GM18502 (cell line): Measurements from ENCODE around the gene STAM.
"Not testable (repeated sequence)": the region's sequence is repeated elsewhere in the genome, so short reads cannot be mapped to it uniquely, and the experiment has no call there.

Experiments
- ATAC-seq: cut with Tn5 transposase; IDR thresholded peaks from one replicate; pipeline ENCODE4 v1.9.1; 2021; ENCODE audit warnings: mild to moderate bottlenecking; ENCODE audit not compliant: unreplicated experiment, poor library complexity

Gene STAM

DNA sequence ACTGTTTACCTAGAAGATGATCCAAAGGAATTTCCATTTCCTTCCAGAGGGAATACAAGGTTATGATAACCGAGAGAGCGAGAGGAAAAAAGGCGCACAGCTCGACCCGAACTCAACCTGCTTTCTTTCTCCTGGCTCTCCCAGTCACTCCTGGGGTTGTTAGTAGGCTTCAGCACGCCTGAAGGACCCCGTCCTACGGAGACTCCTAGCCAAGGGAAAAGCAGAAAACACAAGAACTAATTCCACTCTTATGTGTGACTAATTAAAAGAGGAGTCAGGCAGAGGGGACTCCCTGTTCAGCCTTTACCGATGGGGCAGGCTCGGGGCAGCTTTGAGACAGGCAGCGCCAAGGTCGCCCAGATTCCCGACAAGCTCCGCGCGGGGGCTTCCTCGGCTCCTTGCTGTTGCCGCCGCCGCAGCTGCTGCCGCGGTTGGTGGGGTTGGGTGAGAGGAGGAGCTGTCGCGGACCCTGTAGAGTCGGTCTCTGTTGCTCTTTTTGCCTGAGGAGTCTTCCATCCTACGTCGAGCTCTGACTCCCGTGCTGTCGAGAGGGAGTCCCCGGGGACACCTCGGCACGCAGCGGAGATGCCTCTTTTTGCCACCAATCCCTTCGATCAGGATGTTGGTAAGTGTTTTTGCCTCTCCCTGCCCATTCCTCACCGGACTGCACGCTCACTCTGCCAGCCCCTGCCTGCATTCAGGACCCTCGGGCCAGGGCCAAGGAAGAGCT is at the start of gene STAM:
STAM (plus strand) TSS at position 397 of the 730 bp plus-strand sequence; CDS start at position 586, 189 bp downstream.
- ATAC-seq, result peak; percentile 90

DNA sequence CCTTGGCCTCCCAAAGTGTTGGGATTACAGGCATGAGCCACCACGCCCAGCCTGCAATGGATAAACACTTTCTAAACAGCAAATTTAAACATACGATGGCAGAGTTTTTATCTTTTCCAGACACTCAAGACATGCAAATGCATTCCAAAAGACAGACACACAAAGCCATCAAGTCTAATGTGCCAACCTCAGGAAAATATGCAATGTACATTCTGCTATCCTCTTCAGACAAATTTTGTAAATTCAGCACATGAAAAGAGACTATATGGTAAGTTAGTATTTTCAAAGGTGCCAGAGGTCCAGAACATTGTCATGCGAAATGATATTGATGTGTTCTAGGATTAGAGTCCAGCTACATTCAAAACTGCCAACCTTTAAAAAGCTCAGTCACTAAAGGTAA is 46.6 kb upstream of the STAM start:
- ATAC-seq, result no peak

DNA sequence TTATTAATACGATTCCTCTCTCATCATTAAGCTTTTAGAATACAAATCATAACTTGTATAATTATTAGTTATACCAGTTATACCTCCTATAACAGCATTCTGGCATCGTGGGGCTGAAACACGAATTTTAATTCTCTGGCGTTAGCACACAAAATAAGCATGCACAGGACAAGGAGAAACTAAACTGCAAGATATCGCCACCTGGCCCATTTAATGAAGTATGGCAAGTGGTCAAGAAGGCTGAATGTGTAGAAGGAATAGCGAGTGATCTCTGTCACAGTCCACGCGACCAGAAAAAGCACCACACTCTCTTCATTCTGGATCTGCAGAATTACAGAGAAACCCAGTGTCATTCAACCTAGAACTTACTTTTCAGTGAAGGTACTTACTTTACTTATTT is 44.9 kb upstream of the STAM start:
- no peak for ATAC-seq

DNA sequence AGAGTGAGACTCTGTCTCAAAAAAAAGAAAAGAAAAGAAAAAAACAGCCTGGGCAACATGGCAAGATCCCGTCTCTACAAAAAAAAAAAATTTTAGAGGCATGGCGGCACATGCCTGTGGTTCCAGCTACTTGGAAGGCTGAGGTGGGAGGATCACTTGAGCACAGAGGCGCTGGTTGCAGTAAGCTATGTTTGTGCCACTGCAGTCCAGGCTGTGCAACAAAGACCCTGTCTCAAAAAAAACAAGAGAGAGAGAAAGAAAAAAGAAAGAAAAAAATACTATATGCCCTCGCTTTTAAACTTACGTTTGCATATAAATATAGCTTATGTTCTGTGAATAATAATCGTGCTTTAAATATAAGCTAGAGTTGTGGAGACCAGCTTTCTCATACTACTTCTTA is 38.0 kb upstream of the STAM start:
- ATAC-seq, result no peak

DNA sequence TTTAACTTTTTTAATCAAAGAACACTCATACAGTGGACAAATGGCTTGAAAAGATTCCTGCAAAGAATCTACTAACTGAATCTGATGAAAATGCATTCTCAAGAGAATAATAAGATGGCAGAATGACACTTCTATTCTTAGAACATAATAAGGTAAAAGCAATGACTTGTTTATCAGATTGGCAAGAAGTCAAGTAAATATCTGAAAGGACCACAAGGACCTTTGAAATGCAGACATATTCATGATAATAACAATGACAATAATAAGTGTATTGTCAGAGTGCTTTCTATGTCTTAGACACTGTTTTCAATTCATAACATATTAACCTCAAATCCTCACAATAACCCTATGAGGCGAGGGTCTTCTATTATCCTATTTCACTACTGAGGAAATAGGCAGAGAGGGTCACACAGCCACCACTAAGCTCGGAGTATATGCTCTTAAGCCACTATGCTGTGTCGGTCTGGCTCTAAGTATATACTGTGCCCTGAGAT is 37.4 kb upstream of the STAM start:
- no peak for ATAC-seq

DNA sequence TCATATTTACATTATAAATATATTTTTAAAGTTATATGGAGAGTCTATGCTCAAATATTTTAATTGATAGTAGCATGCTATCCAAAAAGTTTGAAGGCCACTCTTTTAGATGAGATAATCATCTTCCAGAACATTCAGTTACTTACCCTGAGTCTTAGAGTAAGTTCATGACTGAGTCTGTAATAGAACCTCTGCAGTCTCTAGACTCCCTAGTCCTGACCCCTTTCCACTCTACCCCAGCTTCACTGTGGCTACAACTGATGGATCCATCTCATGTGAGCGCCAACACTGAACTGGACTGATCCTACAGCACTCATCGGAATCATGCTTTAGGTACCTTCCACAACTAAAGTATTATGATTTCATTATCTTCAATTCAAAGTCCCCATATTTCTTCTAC is 36.9 kb upstream of the STAM start:
- no peak for ATAC-seq

DNA sequence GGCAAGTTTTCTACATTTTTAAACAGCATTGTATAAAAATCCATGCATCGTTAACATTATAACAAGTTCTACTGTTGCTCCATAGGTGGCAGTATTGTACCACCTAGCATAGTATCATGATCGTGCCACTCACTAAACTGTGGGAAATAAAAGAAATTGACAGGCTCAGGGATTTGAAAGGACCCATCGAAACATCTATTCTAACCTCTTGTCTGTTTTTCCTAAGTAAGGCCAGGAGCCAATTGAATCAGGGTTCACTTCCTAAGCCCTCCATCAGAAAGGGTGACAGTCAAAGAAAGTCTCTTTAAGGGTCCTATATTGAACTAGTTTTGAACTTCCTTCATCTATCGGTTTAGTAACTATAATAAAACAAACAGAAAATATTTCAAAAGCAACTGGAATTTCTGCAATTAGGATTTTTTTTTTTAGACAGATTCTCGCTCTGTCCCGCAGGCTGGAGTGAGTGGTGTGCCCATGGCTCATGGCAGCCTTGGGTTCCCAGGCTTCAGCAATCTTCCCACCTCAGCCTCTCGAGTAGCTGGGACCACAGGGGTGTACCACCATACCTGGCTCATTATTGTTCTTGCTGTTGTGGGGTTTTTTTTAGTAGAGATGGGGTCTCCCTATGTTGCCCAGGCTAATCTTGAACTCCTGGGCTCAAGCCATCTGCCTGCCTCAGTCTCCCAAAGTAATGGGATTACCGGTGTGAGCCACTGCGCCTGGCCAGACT is 36.2 kb upstream of the STAM start:
- peak; percentile 85 for ATAC-seq

DNA sequence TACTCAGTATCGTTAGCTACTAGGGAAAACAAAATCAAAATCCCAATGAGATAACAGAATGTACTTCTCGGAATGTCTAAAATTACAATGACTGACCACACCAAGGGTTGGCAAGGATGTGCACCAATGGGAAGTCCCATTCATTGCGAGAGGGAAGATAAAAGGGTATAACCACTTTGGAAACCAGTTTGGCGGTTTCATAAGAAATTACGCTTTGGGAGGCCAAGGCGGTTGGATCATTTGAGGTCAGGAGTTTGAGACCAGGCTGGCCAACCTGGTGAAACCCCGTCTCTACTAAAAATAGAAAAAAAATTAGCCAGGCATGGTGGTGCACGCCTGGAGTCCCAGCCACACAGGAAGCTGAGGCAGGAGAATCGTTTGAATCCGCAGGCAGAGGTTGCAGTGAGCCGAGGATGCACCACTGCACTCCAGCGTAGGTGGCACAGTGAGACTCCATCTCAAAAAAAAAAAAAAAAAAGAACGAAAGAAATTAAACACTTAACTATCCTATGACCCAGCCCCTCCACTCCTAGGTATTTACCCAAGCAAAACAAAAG is 34.4 kb upstream of the STAM start:
- no peak for ATAC-seq

DNA sequence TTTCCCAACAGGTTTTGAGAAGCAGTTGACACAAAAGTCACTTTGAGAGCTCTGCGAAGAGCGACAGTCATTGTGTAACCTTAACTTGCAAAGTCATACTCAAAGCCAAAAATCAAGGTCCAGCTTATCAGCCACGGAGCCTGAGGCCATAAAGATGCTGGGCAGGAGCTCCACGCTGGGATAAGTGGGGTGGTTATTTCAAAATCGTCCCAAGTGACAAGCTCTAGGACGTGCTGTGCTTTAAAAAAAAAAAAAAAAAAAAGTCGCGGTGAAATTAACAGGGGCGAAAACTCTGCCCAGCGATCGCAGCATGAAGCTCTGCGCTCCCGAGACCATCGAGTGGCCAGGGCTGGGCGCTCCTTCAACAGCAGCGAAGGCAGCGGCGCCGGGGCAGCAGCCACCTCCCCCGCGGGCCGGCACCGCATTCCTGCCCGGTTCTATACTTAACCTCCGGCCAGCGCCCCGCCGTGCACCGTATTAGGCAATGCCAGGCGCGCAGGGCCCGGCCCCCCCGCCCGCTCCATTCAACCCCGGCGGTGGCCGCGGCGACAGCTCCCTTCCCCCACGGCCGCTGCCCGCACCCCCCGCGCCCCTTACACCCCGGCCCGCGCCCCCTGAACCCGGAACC is 27.4 kb upstream of the STAM start:
- ATAC-seq, result peak; percentile 41

DNA sequence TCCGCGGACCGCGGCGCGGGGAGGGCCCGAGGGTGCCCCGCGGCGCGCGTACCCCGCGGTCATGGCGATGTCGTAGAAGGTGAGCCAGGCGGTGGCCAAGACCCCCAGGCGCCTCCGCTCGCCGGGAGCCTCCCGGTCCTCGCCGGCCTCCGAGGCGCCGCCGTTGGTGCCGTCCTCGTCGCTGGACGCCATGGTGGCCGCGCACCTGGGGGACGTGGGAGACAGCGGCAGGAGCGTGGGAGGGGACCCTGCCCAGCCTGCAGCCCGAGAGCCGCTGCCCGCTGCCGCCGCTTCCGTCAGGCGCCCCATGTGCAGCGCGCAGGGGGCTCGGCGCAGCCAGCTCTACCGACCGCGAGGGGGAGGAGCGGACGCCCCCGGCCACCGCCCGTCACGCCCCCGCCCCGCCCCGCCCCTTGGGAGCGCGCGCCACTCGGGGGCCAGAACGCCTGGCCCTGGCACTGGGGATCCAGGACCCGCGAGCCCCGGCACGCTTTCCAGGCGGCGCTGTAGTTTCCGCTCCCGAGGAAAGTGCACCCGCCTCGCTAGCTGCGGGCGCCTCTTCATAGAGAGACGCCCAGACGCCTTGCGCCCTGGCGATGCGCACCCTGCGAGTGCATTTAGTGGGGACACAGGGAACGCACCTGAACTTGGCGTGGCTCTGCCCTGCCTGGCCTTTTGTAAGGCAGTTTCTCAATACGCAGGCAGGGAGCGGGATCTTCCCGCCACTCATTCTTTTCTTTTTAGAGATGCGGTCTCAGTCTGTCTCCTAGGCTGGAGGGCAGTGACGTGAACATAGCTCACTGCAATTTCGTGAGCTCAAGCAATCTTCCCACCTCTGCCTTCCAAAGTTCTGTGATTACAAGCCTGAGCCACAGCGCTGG is 26.7 kb upstream of the STAM start, which contains the start of gene HACD1:
HACD1 (minus strand) TSS at position 344 of the 881 bp plus-strand sequence; CDS start at position 309, 35 bp downstream.
- ATAC-seq, result peak; percentile 67

DNA sequence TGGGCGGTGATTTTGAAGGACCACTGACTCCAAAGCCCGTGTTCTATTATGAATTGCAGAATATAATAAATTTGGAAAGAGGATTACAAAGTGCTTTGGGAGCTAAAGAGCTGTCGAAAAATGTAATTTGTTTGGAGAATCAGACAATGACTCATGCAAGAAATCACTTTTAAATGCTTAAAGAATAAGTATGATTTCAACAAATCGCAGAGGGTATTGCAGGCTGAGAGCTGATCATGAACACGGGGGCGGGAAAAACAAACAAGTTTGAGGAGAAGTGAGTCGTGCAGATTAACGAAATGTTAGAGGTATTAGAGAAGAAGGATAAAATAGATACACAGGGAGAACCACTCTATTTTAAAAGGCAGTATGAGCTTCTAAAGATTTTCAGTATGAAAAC is 21.9 kb upstream of the STAM start:
- no peak for ATAC-seq

DNA sequence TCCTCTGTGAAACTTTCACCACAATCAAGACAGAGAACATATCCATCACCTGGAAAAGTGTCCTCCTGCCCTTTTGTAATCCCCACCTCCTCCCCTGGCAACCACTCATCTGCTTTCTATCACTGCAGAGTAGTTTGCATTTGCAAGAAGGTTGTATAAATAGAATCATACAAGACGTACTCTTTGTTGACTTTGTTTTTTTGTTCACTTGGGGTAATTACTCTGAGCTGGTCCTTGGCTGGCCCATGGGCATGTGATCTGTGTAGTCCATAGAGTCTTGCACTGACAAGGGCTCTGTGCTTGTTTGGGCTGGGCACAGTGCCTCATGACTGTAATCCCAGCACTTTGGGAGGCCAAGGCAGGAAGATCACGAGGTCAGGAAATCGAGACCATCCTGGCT is 19.0 kb upstream of the STAM start:
- ATAC-seq, result no peak

DNA sequence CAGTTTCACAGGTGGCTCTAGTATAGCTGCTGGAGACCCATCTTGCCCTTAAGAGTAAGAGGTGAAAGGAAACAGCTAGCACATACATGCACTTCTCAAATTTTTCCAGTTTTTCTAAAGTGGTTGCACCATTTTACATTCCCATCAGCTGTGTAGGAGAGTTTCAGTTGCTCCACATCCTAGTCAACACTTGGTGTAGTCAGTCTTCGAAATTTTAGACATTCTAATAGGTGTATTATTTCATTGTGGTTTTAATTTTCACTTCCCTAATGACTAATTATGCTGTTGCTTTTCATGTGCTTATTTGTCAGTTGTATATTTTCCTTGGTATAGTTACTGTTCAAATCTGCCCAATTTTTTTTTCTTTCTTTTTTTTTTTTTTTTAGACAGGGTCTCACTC is 17.3 kb upstream of the STAM start:
- no peak for ATAC-seq

DNA sequence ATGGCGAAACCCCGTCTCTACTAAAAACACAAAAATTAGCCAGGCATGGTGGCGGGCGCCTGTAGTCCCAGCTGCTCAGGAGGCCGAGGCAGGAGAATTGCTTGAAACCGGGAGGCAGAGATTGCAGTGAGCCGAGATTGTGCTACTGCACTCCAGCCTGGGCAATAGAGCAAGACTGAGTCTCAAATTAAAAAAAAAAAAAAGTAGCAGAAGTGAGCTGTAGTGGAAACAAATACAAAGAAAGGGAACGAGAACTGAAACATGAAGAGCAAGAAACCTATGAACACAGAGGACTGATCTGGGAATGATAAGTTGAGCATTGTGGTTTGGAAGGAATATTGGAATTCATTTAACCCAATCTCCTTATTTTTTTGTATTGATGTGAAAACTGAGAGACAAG is 11.4 kb upstream of the STAM start:
- ATAC-seq, result not testable (repeated sequence)

DNA sequence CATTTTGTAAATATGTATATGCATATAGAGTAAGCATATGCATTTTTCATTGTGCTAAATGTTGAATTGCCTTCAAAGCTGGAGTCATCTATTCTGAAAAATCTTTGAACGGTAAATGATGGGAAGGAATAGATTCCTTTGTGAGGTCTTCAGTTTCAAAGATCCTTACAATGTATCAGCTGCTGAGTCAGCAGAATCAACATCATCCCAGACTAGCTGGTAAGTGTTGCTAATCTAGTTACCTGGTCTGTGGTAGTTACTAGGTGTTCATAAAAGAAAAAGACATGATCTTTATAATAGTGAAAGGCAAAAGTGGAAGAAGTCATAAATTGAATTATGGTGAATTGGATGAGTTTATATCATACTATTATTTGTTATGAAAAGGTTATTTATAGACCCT is 10.6 kb upstream of the STAM start:
- ATAC-seq, result no peak

DNA sequence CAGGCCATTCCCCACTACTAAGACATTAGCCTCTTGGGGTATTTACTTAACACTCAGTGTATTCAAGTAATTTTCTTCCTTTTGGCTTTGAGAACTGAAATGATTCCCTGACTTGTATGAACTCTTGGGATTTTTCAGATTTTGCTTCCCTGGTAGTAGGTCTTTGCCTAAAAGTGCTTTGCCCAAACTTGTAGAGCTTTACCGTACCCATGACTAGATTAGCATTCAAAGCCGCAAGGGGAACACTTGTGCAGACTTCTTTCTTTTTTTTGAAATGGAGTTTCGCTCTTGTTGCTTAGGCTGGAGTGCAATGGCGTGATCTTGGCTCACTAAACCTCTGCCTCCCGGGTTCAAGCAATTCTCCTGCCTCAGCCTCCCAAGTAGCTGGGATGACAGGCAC is 6.1 kb upstream of the STAM start:
- no peak for ATAC-seq

DNA sequence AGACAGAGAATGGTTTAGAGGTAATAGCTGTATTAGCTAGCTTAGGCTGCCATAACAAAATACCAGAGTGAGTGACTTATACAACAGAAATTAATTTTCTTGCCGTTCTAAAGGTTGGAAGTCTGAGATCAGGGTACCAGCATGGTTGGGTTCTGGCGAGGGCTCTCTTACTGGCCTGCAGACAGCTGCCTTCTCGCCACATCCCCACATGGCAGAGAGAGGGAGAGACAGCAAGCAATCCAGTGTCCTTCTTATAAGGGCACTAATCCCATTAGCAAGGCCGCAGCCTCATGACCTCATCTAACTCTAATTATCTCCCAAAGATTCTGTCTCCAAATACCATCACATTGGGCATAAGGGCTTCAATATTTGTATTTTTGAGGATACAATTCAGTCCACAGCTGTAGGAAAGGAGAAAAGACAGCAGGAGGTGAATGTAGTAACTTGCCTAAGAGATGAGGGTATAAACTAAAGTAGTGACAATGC is 3.6 kb upstream of the STAM start:
- no peak for ATAC-seq

DNA sequence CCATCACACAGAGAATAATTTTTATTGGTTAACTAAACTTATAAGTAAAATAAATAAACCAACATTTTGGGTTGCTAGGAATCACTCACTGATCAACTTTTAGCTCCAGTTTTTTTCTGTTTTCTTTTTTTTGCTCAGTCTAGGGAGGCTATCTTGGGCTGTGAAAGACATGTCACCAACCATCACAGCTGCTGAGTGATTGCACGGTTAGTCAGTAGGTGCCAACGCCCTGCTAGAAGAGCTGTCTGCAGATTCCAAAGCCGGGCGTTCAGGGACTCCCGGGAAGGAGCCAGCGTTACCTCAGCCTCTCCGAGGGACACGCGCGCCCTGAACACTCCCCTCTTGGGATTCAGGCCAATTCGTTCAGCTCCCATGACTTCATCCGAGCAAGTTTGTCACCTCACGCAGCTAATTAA is 604 bp upstream of the STAM start:
- ATAC-seq, result peak; percentile 34

DNA sequence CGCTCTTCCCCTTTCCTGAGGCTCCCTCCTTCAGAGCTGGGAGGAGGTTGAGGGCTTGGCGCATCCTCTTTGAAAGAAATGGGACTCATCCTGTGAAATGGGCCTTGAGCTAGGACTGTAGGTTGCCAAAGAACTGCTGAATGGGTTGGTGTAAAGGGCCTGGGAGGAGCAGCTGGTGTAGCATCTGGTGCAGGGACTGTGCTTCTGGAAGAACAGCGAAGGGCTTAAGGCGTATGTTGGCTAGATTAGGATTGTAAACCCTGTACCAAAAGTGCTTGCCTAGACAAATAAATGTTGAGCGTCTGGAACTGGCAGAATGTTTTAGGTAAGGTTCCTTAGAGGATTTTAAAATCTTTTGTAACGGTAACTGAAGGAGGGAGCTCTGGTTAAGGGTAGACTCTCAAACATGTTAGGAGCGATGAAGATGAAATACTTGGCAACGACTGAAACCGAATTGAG is 563 bp downstream of the STAM start:
- peak; percentile 40 for ATAC-seq
